NCI-H2081 (cell line): ENCODE measurements around the gene KCNV2.
"Not testable (repeated sequence)": the region's sequence is repeated elsewhere in the genome, so short reads cannot be mapped to it uniquely, and the experiment has no call there.

Experiments
- DNase-seq, 2 experiments: peaks; one replicate each; lab custom pipeline; 2025; lab: John Stamatoyannopoulos, UW

Gene KCNV2

DNA sequence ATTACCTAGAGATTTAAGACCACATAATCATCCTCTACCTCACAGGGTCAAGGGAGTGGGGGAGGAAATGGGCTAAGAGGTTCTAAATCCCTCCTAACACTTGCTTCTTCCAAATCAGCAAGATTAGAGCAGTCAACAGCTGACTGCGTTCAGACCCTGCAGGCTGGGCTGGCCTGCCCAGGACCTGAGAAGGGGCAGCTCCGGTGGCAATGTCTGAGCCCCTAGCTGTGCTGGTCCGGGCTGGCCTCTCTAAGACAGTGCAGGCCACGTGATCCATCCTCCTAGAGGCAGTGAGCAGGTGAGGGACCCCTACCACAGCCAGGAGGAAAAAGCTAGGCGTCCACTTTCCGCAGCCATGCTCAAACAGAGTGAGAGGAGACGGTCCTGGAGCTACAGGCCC is at the start of gene KCNV2:
Gene KCNV2 (plus strand): TSS at position 126 of the 400 bp plus-strand sequence. CDS start 230 bp downstream, at position 356.
- no peak for DNase-seq

DNA sequence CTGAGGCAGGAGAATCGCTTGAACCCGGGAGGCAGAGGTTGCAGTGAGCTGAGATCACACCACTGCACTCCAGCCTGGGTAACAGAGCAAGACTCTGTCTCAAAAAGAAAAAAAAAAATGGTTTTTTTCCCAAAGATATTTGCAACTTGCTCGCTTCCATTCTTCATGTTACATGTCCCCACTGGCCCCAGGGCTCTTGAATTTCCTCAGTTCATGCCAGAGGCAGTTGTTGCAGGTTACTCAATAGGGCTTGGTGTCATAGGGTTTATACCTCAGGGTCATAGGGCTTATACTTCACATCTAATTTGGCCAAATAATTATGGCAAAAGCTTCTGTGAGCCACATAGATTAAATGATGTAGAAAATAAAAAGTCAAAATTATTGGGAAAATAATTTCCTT is 44.1 kb upstream of the KCNV2 start:
- DNase-seq, result no peak

DNA sequence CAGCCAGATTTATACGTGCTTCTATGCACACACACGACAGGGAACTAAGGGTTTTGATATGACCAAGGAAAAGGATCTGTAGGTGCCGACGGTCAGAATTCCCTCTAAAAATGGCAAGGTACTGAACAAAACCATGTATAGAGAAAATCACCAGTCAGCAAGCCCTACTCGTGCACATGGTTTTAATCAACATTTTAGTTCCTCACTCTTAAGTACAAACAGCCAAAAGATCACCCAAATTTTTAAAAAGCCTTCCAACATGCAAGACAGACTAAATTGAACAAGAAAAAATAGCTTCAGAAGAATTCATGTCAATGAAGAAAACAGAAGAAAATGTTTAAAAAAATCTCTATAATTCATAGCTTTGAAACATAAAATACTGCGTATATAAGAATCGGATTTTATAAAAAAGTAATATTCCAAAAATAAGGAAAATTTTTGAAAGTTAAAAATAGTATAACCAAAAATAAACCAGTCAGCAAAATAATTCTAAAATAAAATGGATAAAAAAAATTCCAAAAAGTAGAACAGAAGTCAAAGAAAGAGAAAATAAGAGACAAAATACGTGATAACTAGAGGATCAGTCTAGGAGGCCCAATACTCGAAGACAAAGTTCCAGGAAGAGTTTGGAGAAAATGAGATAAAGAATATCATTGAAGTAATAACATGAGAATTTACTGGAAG is 43.0 kb upstream of the KCNV2 start:
- no peak for DNase-seq

DNA sequence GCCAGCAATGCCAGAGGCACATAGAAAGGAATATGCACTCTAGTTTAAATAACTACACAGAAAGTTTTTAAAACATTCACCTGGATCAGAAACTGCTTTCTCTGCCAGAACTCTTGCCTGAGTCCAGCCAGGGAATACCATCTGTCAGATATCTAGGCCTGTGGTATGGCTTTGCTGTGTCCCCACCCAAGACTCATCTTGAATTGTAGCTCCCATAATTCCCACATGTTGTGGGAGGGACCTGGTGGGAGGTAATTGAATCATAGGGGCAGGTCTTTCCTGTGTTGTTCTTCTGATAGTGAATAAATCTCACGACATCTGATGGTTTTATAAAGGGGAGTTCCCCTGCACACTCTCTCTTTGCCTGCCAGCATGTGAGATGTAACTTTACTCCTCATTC is 41.5 kb upstream of the KCNV2 start:
- no peak for DNase-seq

DNA sequence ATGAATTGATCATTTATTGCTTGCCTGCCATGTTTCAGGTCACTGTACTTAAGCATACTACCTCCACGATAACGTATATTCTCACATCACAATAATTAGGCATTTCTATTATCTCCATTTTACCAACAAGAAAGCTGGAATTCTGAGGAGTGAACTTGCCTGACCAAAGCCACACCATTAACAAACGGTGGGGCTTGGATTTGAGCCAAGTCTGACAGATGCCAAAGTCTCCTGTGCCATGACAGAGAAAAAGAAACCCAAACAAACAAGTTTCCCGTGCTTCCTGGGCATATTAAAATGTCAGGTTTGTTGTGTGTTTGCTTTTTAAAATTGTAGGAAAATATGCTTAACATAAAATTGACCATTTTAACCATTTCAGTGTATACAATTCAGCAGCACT is 40.8 kb upstream of the KCNV2 start:
- DNase-seq, result peak; percentile 25 to 40

DNA sequence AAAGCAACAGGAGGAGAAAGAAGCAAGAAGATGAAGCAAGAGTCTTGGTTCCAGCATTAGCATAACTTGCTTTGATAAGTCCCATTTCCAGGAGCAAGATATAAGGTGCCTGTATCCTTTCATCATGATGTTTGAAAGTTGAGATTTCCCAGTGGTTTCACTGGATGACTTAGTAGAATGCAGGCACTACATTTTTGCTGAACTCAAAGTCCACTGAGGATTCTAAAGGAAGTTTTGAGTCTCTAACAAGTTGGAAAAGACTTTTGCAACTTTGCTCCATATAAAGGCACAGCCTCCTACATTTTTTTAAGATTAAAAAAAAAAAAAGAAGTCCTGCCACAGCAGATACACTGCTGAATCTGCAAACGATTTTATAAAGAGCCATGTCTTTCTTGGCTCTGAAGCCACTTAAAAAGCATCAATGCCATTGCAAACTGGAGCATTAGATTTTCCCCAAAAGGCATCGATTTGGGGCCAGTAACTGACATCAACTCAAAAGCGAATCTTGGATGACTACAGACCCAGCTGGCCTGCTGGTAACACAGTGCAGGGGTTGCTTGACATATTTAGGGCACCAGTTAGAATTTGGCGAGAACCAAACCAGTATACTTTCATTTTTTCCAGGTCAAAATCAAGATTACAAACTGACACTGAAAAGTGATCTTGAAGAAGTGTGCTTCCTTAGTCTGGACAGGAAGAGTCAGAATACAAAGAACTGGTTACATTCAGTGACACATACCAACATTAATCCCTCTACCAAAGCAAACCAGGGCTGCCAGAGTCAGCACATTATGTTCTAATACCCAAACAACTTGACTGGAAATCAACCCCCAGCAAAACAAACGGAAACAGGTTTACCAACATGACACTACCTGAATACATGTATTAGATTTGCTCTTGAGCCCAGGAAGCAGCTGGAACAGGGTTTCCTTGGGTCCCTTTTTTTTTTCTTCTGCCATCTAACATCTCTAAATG is 39.1 kb upstream of the KCNV2 start:
- DNase-seq, result peak in 1 of 2 experiments; percentile 27

DNA sequence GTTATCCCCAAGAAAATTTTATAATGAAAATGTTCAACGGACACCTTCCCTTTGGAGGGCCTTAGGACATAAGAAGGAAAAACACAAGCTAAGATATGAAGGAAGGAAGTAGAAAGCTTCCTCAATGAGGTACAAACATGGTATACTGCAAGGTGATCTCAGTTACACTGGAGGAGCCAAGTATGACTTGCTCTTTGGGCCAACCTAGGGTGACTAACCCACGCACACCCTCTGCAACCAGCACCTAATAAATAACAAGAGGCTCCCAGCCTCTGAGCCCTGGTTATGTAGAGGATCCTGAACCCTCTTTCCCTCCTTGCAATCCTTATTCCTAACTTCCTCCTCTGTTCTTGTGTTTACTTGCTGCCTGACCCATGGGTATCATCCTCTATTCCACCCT is 38.3 kb upstream of the KCNV2 start:
- DNase-seq, result no peak

DNA sequence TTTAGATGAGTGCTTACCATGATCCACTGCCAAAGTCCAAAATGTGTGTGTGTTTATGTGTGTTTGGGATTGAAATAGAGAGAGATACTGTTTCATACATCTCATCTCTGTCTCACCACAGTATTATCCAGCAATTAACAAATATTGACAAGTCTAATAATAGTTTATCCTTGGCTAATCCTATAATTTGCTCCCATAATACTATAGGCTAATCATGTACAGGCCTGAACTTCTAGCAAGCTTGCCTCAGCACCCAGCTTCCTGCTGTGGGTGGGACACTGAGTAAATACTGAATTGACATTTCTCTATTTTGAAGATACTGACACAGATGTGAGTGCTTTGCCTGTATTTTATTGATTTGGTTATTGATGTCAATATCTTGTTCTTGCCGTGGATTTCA is 35.3 kb upstream of the KCNV2 start:
- peak in 1 of 2 experiments; percentile 32 for DNase-seq

DNA sequence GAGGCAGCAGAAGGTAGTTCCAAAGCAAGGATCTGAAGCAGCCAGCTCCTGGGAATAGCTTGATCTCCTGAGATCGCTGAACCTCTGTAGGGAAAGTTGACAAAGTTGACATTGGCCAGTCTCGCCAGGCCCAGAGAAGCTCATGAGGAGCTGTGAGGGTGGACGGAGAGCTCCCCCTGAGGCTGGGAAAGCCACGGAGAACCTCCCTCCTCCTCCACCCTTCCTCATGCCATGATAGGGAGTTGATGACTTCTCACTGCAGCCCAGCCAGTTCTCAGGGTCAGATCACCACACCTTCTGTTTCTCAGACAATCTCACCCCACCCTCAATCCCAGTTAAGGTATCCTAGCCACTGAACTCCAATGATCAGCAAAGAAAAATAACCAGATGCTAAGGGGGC is 30.4 kb upstream of the KCNV2 start:
- DNase-seq, result no peak

DNA sequence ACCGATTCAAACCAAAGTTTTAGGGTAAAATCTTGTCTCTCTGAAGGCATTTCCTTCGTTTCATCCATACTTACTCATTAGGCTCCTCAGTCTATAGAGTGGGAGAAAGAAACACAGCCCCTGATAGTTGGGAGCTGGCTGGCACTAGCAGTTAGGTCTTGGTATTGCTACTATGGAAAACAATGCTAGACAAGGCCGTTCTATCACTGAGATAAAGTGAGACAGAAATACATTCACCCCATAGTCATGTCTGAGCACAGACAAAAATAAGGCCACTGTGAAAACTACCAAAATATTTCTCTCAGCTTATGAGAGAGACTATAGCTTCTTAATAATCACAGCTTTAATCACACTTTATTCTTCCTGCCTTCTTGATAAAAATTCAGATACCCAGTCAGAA is 28.7 kb upstream of the KCNV2 start:
- no peak for DNase-seq

DNA sequence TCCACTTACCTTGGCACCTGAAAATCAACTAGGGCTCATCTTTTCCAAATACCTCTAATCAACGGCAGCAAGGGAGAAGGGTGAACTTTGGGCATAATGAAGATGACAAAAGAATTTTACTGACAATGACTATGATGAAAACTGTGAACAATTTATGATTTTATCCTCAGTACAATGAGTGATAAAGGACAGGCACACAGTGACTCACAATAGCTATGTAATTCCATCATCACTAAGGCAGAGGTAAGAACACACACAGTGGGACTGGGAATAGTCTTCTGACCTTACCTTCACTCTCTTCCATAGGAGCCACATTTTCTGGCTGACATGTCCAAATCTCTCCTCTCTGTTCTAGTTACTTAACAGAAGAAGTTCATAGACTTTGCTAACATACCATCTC is 26.1 kb upstream of the KCNV2 start:
- DNase-seq, result no peak

DNA sequence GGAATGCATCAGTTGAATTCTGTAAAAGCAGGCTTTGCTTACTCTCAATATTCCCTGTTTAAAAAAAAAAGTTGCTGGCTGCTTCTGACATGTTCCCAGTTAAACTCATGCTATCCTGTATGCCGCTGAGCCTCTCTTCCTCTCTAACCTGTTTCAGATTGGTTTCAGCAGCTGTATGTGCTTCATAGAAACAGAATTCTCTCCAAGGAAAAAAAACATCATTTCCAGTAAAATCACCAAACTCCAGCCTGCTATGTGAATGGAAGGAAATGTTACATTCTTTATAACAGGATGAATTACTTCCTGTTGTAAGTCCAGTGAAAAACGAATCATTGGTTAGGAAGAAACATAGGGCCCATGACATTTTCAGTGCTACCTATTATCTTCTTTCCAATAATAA is 25.7 kb upstream of the KCNV2 start:
- DNase-seq, result no peak

DNA sequence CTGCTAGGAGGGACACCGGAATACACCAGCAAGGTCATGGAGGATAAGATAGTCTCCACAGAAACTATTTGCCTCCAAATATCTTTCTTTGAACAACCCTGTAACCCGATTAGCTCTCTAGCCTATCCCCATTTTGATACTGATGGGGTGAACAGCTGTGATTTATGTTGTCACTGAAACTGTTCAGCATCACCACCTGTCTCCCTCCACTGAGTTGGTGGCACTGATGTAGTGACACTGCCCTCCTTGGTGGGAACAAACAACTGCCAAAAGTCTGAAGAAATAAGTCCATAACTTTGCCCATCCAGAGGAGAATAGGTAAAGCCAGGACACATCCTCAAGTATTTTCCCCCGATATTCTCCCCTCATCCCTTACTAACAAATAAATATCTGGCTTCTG is 24.3 kb upstream of the KCNV2 start:
- no peak for DNase-seq

DNA sequence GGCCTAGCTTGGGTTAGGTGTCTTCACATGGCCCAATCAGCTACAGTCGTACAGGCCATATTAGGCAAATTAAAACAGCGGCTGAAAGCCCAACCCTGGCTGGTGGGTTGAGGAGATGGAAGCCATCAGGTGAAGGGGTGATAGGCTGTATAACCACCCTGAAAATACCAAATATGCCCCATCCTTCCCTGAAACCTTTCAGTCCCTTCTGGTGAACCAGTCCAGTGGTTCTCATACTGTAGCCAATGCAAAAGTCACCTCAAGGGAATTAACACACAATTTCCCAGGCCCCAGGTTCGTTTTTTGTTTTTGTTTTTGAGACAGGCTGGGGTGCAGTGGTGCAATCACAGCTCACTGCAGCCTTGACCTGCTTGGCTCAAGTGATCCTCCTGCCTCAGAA is 19.8 kb upstream of the KCNV2 start:
- no peak for DNase-seq

DNA sequence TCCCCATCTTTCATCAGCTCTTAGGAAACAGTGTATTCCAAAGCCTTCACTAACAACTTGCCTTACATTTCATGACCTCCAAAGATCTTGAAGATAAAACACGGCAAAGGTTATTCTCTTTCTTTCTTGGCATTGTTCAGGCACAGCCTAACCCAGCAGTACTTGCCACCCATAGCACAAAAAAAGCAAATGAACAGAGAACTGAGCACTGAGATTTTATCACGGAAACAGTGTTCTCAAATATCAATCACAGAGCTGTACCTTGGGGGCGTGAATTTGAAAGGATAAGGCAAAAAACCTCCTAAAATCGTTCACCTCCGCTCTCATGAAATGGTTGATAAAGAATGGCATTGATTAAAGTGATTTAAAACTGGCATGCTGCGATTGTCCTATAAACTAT is 16.9 kb upstream of the KCNV2 start:
- DNase-seq, result no peak

DNA sequence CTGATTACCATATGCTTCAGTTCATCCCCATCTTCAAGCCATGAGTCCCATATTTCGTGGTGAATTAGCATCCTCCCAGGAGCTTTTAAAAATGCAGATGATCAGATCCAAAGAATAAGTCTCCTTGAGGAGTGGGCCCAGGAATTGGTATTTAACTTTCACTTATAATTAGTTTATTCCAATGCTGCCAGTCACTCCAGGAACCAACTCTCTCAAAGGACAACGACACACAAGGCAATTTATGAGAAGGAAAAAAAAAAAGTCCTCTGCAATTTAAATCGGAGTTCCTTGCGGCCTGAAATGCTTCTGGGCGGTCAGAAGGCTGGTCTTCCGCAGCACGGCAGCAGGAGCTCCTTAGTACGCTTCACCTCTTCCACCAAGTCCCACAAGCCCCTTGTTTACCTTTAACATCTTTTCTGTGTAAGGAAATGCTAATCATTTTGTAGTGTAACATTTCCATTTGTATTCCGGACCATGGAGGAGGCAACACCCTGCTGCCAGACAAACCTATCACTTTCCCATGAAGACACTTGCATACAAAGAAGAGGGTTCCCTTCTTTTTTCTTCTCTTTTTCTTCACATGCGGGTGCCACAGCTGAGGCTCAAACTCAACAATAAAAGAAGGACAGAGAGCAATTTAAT is 16.3 kb upstream of the KCNV2 start:
- no peak for DNase-seq

DNA sequence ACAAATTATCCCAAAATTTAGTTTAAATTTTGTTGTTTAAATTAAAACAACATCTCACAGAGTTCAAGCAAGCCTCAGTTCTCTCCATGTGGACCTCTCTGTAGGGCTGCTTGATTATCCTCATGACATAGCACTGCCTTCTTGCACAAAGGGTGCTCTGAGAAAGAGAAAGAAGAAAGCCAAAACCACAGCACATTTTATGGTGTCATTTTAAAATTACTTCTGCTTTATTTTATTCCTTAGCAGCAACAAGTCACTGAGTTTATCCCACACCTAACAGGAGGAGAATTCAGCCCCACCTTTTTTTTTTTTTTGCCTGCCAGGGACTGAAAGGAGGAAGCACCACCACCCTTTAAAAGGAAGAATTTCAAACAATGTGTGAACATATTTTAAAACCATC is 12.8 kb upstream of the KCNV2 start:
- no peak for DNase-seq

DNA sequence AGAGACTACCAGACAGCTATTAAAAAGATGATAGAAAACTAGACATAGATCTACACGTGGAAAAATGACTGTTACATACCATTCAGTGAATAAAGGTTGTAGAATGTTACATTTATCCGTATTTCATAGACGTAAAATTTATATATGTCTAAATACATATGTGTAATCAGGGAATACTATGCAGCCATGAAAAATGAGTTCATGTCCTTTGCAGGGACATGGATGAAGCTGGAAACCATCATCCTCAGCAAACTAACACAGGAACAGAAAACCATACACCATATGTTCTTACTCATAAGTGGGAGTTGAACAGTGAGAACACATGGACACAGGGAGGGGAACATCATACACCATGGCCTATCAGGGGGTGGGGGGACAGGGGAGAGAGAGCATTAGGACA is 10.1 kb upstream of the KCNV2 start:
- not testable (repeated sequence) for DNase-seq

DNA sequence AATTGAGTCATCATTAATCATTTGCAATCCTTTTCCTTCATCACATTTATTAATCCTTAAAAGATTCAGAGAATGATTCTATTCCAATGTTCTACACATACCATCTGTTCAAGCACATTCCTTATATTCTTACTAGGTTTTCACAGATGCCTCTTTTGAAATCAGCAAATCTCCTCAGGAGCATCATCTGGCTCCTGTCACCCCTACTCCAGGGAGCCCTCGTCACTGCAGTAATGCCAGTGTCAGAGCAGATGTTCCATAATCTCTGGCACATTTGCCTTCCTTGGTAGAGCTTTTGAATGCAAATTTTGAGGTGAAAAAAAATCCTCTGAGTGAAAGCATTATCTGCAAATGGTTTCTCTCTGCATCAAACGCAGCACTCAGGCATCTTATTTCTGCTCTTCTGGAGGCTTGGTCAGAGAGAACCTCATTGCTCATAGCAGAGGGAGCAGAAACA is 7.6 kb upstream of the KCNV2 start:
- DNase-seq, result no peak

DNA sequence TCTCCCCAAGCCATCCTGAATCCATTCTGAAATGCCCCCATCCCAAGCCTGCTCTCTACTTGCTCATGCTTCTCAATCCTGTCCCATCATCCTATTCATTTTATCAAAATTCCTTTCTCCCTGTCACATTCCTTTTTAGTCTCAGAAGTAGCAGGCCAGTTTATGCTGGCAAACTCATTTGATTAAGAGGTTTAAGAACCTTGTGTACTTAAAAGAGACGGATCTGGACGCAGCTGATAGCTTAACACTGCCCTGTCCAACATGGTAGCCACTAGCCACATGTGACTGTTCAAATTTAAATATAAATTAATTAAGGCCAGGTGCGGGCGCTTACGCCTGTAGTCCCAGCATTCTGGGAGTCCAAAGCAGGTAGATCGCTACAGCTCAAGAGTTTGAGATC is 5.6 kb upstream of the KCNV2 start:
- no peak for DNase-seq

DNA sequence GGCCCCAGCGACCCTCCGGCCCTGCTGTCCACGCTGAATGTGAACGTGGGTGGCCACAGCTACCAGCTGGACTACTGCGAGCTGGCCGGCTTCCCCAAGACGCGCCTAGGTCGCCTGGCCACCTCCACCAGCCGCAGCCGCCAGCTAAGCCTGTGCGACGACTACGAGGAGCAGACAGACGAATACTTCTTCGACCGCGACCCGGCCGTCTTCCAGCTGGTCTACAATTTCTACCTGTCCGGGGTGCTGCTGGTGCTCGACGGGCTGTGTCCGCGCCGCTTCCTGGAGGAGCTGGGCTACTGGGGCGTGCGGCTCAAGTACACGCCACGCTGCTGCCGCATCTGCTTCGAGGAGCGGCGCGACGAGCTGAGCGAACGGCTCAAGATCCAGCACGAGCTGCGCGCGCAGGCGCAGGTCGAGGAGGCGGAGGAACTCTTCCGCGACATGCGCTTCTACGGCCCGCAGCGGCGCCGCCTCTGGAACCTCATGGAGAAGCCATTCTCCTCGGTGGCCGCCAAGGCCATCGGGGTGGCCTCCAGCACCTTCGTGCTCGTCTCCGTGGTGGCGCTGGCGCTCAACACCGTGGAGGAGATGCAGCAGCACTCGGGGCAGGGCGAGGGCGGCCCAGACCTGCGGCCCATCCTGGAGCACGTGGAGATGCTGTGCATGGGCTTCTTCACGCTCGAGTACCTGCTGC is 839 bp downstream of the KCNV2 start:
- DNase-seq, result no peak

DNA sequence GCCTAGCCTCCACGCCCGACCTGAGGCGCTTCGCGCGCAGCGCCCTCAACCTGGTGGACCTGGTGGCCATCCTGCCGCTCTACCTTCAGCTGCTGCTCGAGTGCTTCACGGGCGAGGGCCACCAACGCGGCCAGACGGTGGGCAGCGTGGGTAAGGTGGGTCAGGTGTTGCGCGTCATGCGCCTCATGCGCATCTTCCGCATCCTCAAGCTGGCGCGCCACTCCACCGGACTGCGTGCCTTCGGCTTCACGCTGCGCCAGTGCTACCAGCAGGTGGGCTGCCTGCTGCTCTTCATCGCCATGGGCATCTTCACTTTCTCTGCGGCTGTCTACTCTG is 1.4 kb downstream of the KCNV2 start:
- DNase-seq, result no peak
